Endothelial cell of umbilical vein (primary cell): ENCODE measurements around the gene MICALL1. TPM values are rescaled to one million over a fixed set of nuclear protein-coding genes. Genes with fewer than 3 reads are reported as not detected.

Experiments
- BruUV-seq: library from RNA; stranded (reverse); fragments of 400-500 nt; replicated peaks from 2 replicates; lab custom pipeline; 2021; lab: Mats Ljungman, UMichigan
- CTCF ChIA-PET: fragments of 300-600, 350-600 bp; sonication (Branson Sonifier 250); formaldehyde crosslinking; loops from one replicate; lab custom pipeline; 2021; ENCODE audit warnings: antibody characterized with exemption, inconsistent platforms; lab: Charles Lee
- POLR2A ChIA-PET: fragments of 300-600, 350-600 bp; sonication (Branson Sonifier 250); formaldehyde crosslinking; loops from one replicate; lab custom pipeline; 2021; ENCODE audit warnings: antibody characterized with exemption, inconsistent platforms; lab: Charles Lee
- DNase-seq: peaks from one replicate; pipeline ENCODE4 v3.0.0-alpha.2; 2011; ENCODE audit warnings: low read depth, low spot score
- FAIRE-seq: peaks from 2 replicates; lab custom pipeline; 2011; peaks lifted over from hg19 to GRCh38; lab: Jason Lieb, UNC
- H2AFZ ChIP-seq: 2 replicates; pipeline ENCODE4 v1.6.0; 2012; ENCODE audit warnings: low read depth, low read length, control low read depth, inconsistent platforms
- H3K27ac ChIP-seq: 2 replicates; pipeline ENCODE4 v1.5.1; 2011; ENCODE audit warnings: low read depth, mild to moderate bottlenecking, control low read depth, low read length, moderate library complexity; ENCODE audit not compliant: insufficient read depth
- H3K27me3 ChIP-seq, 2 experiments: 2 replicates each; pipeline versions ENCODE4 v1.6.0 to v1.6.1; 2011; ENCODE audit warnings: low read length in 2 of 2, mixed read lengths in 1 of 2; ENCODE audit not compliant: control insufficient read depth in 2 of 2, insufficient read depth in 2 of 2
- H3K36me3 ChIP-seq, 2 experiments: 2 replicates in 1 of 2; 3 replicates in 1 of 2; pipeline ENCODE4 v1.5.1; 2011; ENCODE audit warnings: low read length in 2 of 2, mild to moderate bottlenecking in 1 of 2, moderate library complexity in 1 of 2; ENCODE audit not compliant: control insufficient read depth in 2 of 2, insufficient read depth in 2 of 2; ENCODE audit errors: extremely low read depth in 1 of 2
- H3K4me1 ChIP-seq: 3 replicates; pipeline ENCODE4 v1.5.1; 2011; ENCODE audit warnings: mild to moderate bottlenecking, low read length; ENCODE audit not compliant: control insufficient read depth, insufficient read depth; ENCODE audit errors: extremely low read depth
- H3K4me2 ChIP-seq: 2 replicates; pipeline ENCODE4 v1.6.1; 2011; ENCODE audit warnings: low read length, control low read depth, mixed read lengths; ENCODE audit not compliant: insufficient read depth
- H3K4me3 ChIP-seq, 3 experiments: fragments of 200-600 bp in 1 of 3; sonication (generic), shearing (Covaris generic) in 1 of 3; replicated peaks in 1 of 3; 2 replicates each; pipeline ENCODE4 v1.5.1; 2011 to 2016; ENCODE audit warnings: control low read depth in 3 of 3, low read length in 3 of 3, mild to moderate bottlenecking in 2 of 3, inconsistent platforms in 1 of 3, low read depth in 1 of 3, moderate library complexity in 1 of 3; ENCODE audit not compliant: insufficient read depth in 1 of 3
- H3K79me2 ChIP-seq: 2 replicates; pipeline ENCODE4 v1.6.0; 2012; ENCODE audit warnings: low read length, inconsistent platforms; ENCODE audit not compliant: control insufficient read depth, insufficient read depth
- H3K9ac ChIP-seq: replicated peaks from 2 replicates; pipeline ENCODE3; 2011; ENCODE audit warnings: low read length, control low read depth; ENCODE audit not compliant: insufficient read depth; ENCODE audit errors: extremely low read depth
- H3K9me1 ChIP-seq: replicated peaks from 3 replicates; pipeline ENCODE4 v1.6.0; 2011; ENCODE audit warnings: mild to moderate bottlenecking, low read length; ENCODE audit not compliant: control insufficient read depth, insufficient read depth; ENCODE audit errors: extremely low read depth
- H3K9me3 ChIP-seq: replicated peaks from 2 replicates; pipeline ENCODE4 v1.5.1; 2012; ENCODE audit warnings: low read length, inconsistent platforms; ENCODE audit not compliant: control insufficient read depth, insufficient read depth
- H4K20me1 ChIP-seq: replicated peaks from 2 replicates; pipeline ENCODE3; 2011; ENCODE audit warnings: mild to moderate bottlenecking, low read length; ENCODE audit not compliant: control insufficient read depth, insufficient read depth; ENCODE audit errors: extremely low read depth
- CTCF ChIP-seq, 2 donors: IDR thresholded peaks; 1 replicate in 1 of 2; 2 replicates in 1 of 2; pipeline ENCODE4 v1.5.1; 2011; ENCODE audit warnings: low read length in 2 of 2, mild to moderate bottlenecking in 2 of 2, moderate library complexity in 2 of 2, control low read depth in 1 of 2, inconsistent platforms in 1 of 2, low read depth in 1 of 2; ENCODE audit not compliant: insufficient read depth in 1 of 2; ENCODE audit errors: extremely low read depth in 1 of 2
- EZH2 ChIP-seq: IDR thresholded peaks from 2 replicates; pipeline ENCODE4 v1.6.1; 2012; ENCODE audit warnings: borderline replicate concordance, low read depth, mild to moderate bottlenecking, moderate library complexity, low read length, inconsistent platforms; ENCODE audit not compliant: severe bottlenecking
- FOS ChIP-seq: IDR thresholded peaks from 2 replicates; pipeline ENCODE4 v1.6.1; 2011; ENCODE audit warnings: mild to moderate bottlenecking, low read length, moderate library complexity, borderline replicate concordance; ENCODE audit not compliant: insufficient read depth
- GATA2 ChIP-seq: IDR thresholded peaks from 2 replicates; pipeline ENCODE4 v1.7.0; 2011; ENCODE audit warnings: low read depth, mild to moderate bottlenecking, moderate library complexity, mixed read lengths, low read length; ENCODE audit not compliant: insufficient read length, insufficient read depth
- JUN ChIP-seq: IDR thresholded peaks from 2 replicates; pipeline ENCODE4 v1.6.1; 2011; ENCODE audit warnings: borderline replicate concordance, low read depth; ENCODE audit not compliant: insufficient read length, insufficient read depth
- MAX ChIP-seq: IDR thresholded peaks from 2 replicates; pipeline ENCODE4 v1.6.1; 2011; ENCODE audit not compliant: insufficient read depth, insufficient read length
- POLR2A ChIP-seq: IDR thresholded peaks from 2 replicates; pipeline ENCODE4 v1.6.1; 2012; ENCODE audit warnings: low read depth, mild to moderate bottlenecking, control low read depth, low read length
- POLR2AphosphoS5 ChIP-seq: IDR thresholded peaks from 2 replicates; pipeline ENCODE4 v1.6.1; 2012; ENCODE audit warnings: low read depth, mild to moderate bottlenecking, control low read depth, low read length, moderate library complexity; ENCODE audit not compliant: insufficient read depth
- dilution Hi-C: fragments of 300-500 bp; cut with MboI; formaldehyde crosslinking; loops from one replicate; pipeline ENCODE4 v1.15.0; 2019; ENCODE audit warnings: low sequenced_read_pairs; ENCODE audit not compliant: extremely low pct_ligation_motif_present
- intact Hi-C: fragments of 100-400 bp; cut with micrococcal nuclease; formaldehyde crosslinking; loops from one replicate; pipeline ENCODE4 v1.10.0; 2022
- polyA plus RNA-seq, 4 experiments: library from polyadenylated mRNA; depleted of rRNA in 3 of 4; stranded (reverse) in 3 of 4; unstranded in 1 of 4; fragments of >200 nt; gene quantifications; 2 replicates each; pipeline versions ENCODE4 v1.2.1 to v1.2.3, GENCODE V29; 2011 to 2012; ENCODE audit warnings: missing spikeins in 1 of 4
- total RNA-seq: library from RNA; stranded (reverse); gene quantifications from 2 replicates; pipeline ENCODE4 v1.2.3, GENCODE V29; 2021

Gene MICALL1
- total and polyA plus RNA-seq, 2 donors (not counting 3 experiments of a cell fraction or from before 2014, with no cell fraction given), result 23.9 to 66.9 TPM

GRCh38 chr22:37973271-37974170, 67.4 kb downstream of the MICALL1 start:
- TF ChIP-seq GATA2 (no peak), FOS (no peak), MAX (no peak), POLR2A (no peak), POLR2AphosphoS5 (no peak), EZH2 (no peak), JUN (no peak), CTCF (IDR thresholded peaks at IDR 0.05; ENCODE audit: extremely low read depth in 1 of 2, insufficient read depth in 1 of 2, low read depth in 1 of 2, low read length in 2 of 2) (no peak)
- H3K4me2 ChIP-seq, result no peak overlapping the region
- no peak for FAIRE-seq
- H2AFZ ChIP-seq, result no peak overlapping the region
- dilution Hi-C loops (no loop called here), intact Hi-C loops (no loop called here)
- CTCF ChIA-PET, result interaction anchor here (1.7 kb wide), 1 partner anchor 8 kb away, joined by 6 read pairs; no protein-coding TSS in a partner anchor
- H3K9me3 ChIP-seq, result no peaks in the 10 kb centered on the region
- H3K9ac ChIP-seq, result no peak overlapping the region
- no peaks in the 10 kb centered on the region for H3K79me2 ChIP-seq
- no peaks in the 10 kb centered on the region for H3K27me3 ChIP-seq
- no peaks in the 10 kb centered on the region for H3K4me1 ChIP-seq
- BruUV-seq, result no TSS peak
- POLR2A ChIA-PET, result interaction anchor here (0.6 kb wide), 1 partner anchor 19 kb away, joined by 3 read pairs; no protein-coding TSS in a partner anchor
- no peaks in the 10 kb centered on the region for H3K9me1 ChIP-seq
- H3K4me3 ChIP-seq, result no peak overlapping the region
- H3K36me3 ChIP-seq, result peaks cover 0 to 1% of the 10 kb centered on the region in 2 experiments
- no peak for DNase-seq
- H3K27ac ChIP-seq, result no peak overlapping the region
- no peaks in the 10 kb centered on the region for H4K20me1 ChIP-seq
